GM18873 (cell line): ENCODE data around the gene MMP2.

ENCODE experiments used
- ATAC-seq: cut with Tn5 transposase; IDR thresholded peaks from one replicate; pipeline ENCODE4 v1.9.1; 2021; ENCODE audit warnings: mild to moderate bottlenecking, moderate library complexity, moderate number of reproducible peaks; ENCODE audit not compliant: unreplicated experiment, low FRiP score

Gene MMP2

GRCh38 chr16:55478827-55479429 lies at the start of gene MMP2:
MMP2 (plus strand) TSS chr16:55479198; CDS start chr16:55479480, 282 bp downstream.
- no peak for ATAC-seq

- ATAC-seq = no peak
Observed at GRCh38 chr16:55433030-55433429, 46.0 kb upstream of the MMP2 start.

- no peak for ATAC-seq
Observed at GRCh38 chr16:55433535-55433934, 45.5 kb upstream of the MMP2 start.

- ATAC-seq = no peak
Observed at GRCh38 chr16:55434000-55434399, 45.0 kb upstream of the MMP2 start.

GRCh38 chr16:55435387-55435786 lies 43.6 kb upstream of the MMP2 start:
- ATAC-seq = no peak

- no peak for ATAC-seq
Observed at GRCh38 chr16:55436587-55436986, 42.4 kb upstream of the MMP2 start.

GRCh38 chr16:55437625-55438024 lies 41.4 kb upstream of the MMP2 start:
- no peak for ATAC-seq

- no peak for ATAC-seq
Observed at GRCh38 chr16:55438281-55438680, 40.7 kb upstream of the MMP2 start.

GRCh38 chr16:55439101-55439690 lies 39.8 kb upstream of the MMP2 start:
- no peak for ATAC-seq

- no peak for ATAC-seq
Observed at GRCh38 chr16:55443434-55444346, 35.3 kb upstream of the MMP2 start.

GRCh38 chr16:55444754-55445485 lies 34.1 kb upstream of the MMP2 start:
- ATAC-seq = peak; percentile 52

- no peak for ATAC-seq
Observed at GRCh38 chr16:55447231-55447630, 31.8 kb upstream of the MMP2 start.

- no peak for ATAC-seq
Observed at GRCh38 chr16:55452996-55453395, 26.0 kb upstream of the MMP2 start.

GRCh38 chr16:55453909-55454308 lies 25.1 kb upstream of the MMP2 start:
- no peak for ATAC-seq

- ATAC-seq = no peak
Observed at GRCh38 chr16:55454861-55455260, 24.1 kb upstream of the MMP2 start.

GRCh38 chr16:55462241-55462640 lies 16.8 kb upstream of the MMP2 start:
- no peak for ATAC-seq

- ATAC-seq = no peak
Observed at GRCh38 chr16:55464375-55464774, 14.6 kb upstream of the MMP2 start.

- ATAC-seq = peak; percentile 87
Observed at GRCh38 chr16:55465077-55465896, 13.7 kb upstream of the MMP2 start.

- no peak for ATAC-seq
Observed at GRCh38 chr16:55466209-55466608, 12.8 kb upstream of the MMP2 start.

- no peak for ATAC-seq
Observed at GRCh38 chr16:55467898-55468297, 11.1 kb upstream of the MMP2 start.
